Measurements from ENCODE around the gene PEX14.

PEX14 gene

GRCh38 chr1:10440305-10440704 lies 34.4 kb upstream of the PEX14 start:
- no peak for TF ChIP-seq CTCF (IDR thresholded peaks at IDR 0.05; ENCODE audit: borderline replicate concordance, control extremely low read depth, extremely low read depth, insufficient read depth, missing control alignments)
- DNase-seq (ENCODE audit: low spot score): no peak
- in situ Hi-C loops (cut with MboI; ENCODE audit: low sequenced_read_pairs, unreplicated experiment): no loop called here

- no peak for DNase-seq (ENCODE audit: low spot score)
- TF ChIP-seq CTCF (IDR thresholded peaks at IDR 0.05; ENCODE audit: borderline replicate concordance, control extremely low read depth, extremely low read depth, insufficient read depth, missing control alignments): no peak
- in situ Hi-C loops (cut with MboI; ENCODE audit: low sequenced_read_pairs, unreplicated experiment): no loop called here
Observed at GRCh38 chr1:10440794-10441193, 34.0 kb upstream of the PEX14 start.

- DNase-seq (ENCODE audit: low spot score): no peak
- TF ChIP-seq CTCF (IDR thresholded peaks at IDR 0.05; ENCODE audit: borderline replicate concordance, control extremely low read depth, extremely low read depth, insufficient read depth, missing control alignments): no peak
- in situ Hi-C loops (cut with MboI; ENCODE audit: low sequenced_read_pairs, unreplicated experiment): no loop called here
Observed at GRCh38 chr1:10444248-10444647, 30.5 kb upstream of the PEX14 start.

GRCh38 chr1:10444795-10445397 lies 29.9 kb upstream of the PEX14 start:
- in situ Hi-C loops (cut with MboI; ENCODE audit: low sequenced_read_pairs, unreplicated experiment): no loop called here
- TF ChIP-seq CTCF (IDR thresholded peaks at IDR 0.05; ENCODE audit: borderline replicate concordance, control extremely low read depth, extremely low read depth, insufficient read depth, missing control alignments): no peak
- no peak for DNase-seq (ENCODE audit: low spot score)

- TF ChIP-seq CTCF (IDR thresholded peaks at IDR 0.05; ENCODE audit: borderline replicate concordance, control extremely low read depth, extremely low read depth, insufficient read depth, missing control alignments): no peak
- no peak for DNase-seq (ENCODE audit: low spot score)
- in situ Hi-C loops (cut with MboI; ENCODE audit: low sequenced_read_pairs, unreplicated experiment): no loop called here
Observed at GRCh38 chr1:10446790-10447422, 27.8 kb upstream of the PEX14 start.

GRCh38 chr1:10449751-10450150 lies 25.0 kb upstream of the PEX14 start, which contains the start of gene CORT:
Gene CORT, plus strand, starts transcription at chr1:10450031. Its CDS starts 193 bp downstream, at chr1:10450224.
- no peak for DNase-seq (ENCODE audit: low spot score)
- no peak for TF ChIP-seq CTCF (IDR thresholded peaks at IDR 0.05; ENCODE audit: borderline replicate concordance, control extremely low read depth, extremely low read depth, insufficient read depth, missing control alignments)
- in situ Hi-C loops (cut with MboI; ENCODE audit: low sequenced_read_pairs, unreplicated experiment): no loop called here

All from GM13976 (cell line).